Erythroblast (primary cell): Measurements from ENCODE around the gene NLRC5.
A peak's percentile ranks its signal among the peaks of the same experiment; 100 is the strongest.

Source experiments
- DNase-seq, 2 experiments: peaks; one replicate each; lab custom pipeline; 2025; lab: John Stamatoyannopoulos, UW
- GATA1 ChIP-seq: IDR thresholded peaks from 2 replicates; pipeline ENCODE4 v1.6.1; 2011; ENCODE audit warnings: low read depth, mild to moderate bottlenecking, control low read depth, low read length, moderate library complexity
- POLR2A ChIP-seq: IDR thresholded peaks from 2 replicates; pipeline ENCODE4 v1.6.1; 2011; ENCODE audit warnings: mild to moderate bottlenecking, low read length

NLRC5 gene

DNA sequence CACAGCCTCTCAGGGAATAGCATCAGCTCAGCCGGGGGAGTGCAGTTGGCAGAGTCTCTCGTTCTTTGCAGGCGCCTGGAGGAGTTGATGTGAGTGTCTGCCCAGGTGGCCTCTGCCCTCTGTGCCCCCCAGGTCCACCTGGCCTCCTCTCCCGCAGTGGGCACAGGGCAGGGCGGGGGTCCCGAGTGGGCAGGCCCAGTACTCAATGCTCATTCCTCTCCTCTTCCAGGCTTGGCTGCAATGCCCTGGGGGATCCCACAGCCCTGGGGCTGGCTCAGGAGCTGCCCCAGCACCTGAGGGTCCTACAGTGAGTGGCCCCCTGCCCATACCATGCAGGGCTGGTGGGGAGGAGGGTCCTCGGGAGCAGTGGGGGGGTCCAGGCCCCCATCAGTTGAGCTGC lies 88.4 kb downstream of the NLRC5 start:
- no peak for DNase-seq
- TF ChIP-seq GATA1 (no peak), POLR2A (no peak)

DNA sequence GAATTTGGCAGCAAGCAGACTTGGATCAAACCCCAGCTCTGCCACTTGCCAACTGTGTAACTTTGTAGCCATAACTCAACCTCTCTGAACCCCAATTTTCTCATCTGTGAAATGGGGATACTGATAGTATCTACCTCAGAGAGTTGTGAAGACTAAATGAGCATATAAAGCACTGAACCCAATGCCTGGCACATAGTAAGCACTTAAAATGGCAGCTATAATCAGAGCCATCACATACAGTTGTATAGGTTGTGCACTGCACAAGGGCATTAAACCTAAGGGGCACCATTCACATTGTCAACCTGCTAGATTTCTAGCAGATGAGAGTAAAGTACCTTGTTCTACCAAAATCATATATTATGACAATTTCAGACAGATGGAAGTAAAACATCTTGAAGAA lies 92.4 kb downstream of the NLRC5 start:
- TF ChIP-seq GATA1 (no peak), POLR2A (no peak)

DNA sequence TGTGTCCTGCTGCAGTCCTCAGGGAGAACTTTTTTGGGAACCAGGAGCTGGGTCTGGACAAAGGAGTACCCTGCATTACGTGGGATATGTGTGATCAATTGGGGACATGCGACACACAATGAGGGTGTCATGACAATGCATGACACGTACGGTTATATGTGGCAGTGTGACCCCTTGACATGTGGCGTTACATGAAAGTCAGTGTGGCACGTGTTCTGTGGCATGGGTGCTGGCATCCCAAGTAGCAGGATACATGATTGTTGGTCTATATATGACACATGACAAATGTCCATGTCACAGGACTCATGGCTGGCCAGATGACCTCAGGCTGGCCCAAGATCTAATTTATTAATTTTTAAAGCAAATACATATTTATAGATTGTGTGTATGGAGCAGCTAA lies 93.3 kb downstream of the NLRC5 start:
- TF ChIP-seq GATA1, result no peak
- TF ChIP-seq POLR2A, result no peak

More for the DNA sequence above, 92.4 kb downstream of the NLRC5 start:
- DNase-seq, result no peak

DNA sequence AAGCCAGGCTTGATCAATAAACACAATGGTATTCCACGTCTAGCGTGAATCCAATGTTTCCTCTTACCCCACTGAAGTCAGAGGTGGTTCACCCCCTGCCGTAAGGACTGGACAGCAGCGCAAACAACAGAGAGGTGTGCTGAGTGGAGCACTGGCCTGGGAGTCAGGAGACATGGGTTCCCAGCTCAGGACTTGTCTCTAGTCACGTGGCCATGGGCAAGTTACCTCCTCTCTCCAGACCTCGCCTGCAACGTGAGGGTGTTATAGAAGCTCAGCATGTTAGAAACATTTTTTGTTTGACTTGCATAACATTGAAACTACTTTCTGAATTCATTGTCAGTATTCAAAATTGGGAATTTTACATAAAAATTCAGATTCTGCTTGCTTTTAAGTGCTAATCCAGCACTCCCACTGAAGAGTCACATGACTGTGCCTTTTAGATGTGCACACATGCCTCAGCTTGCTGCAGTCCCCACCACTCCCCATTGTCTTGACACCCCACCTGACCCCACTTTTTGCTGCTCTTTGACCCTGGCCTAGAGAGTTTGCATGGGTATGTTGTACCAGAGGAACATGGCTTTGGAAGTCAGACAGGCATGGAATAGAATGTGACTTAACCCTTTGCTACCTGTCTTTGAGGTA lies 94.2 kb downstream of the NLRC5 start:
- no peak for DNase-seq
- TF ChIP-seq POLR2A (no peak), GATA1 (no peak)

More for the DNA sequence above, 93.3 kb downstream of the NLRC5 start:
- no peak for DNase-seq

DNA sequence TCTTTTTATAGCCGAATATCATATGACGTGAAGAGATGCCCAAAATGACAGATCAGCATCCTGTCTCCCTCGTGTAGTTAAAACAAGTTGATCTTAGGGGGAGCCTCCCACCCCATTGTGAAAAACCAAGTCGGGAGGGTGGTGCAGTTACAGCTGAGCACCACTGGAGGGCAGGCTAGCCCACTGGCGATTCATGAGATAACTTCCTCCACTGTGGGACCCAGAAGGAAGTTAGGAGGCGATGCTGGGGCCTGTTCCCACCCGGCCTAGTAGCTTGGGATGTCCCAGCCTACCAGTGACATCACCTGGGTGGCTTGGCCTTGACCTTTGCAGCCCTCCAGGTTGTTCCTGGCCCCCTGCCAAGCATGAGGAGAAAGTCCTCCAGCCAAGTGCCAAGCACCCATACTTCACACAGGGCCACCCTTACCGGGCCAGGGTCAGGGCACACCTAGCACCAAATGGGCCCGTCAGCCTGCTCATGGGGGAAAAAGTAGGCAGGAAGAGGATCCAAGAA lies 95.0 kb downstream of the NLRC5 start:
- DNase-seq, result peak; percentile 69 to 84
- no peak for TF ChIP-seq POLR2A
- TF ChIP-seq GATA1, result no peak

DNA sequence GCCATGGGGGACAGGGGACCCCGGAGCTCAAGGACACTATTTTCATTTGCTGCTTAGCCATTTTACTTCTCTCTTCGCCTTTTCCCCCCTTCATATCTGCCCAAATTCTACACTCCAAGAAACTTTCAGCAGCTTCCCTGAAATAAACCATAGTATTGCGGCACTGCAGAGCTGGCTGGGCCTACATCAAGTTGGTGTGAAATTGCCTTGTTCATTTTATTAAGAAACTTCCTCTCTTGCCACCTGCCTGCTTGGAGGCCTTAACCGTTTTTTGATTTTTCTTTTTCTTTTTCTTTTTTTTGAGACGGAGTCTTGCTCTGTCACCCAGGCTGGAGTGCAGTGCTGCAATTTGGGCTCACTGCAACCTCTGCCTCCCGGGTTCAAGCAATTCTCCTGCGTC lies 95.6 kb downstream of the NLRC5 start:
- TF ChIP-seq GATA1, result no peak
- no peak for TF ChIP-seq POLR2A

DNA sequence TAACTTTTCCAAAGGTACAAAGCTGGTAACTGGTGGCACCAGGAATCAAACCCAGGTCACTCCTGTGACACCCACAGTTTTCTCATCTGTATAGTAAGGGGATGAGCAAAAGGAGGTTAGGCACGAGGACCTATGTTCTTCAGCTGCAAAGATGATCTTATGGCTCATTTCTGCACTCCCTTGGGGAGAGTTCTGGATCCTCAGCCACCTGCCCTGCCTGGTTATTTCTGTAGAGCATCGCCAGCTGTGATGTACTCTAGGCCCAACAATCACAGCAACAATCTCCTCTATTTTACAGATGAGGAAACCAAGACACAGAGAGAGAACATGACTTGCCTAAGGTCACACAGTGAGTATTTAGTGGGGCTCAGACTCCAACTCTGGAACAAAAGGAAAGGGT lies 97.6 kb downstream of the NLRC5 start:
- no peak for DNase-seq
- no peak for TF ChIP-seq POLR2A
- TF ChIP-seq GATA1, result no peak

More for the DNA sequence above, 95.6 kb downstream of the NLRC5 start:
- no peak for DNase-seq

DNA sequence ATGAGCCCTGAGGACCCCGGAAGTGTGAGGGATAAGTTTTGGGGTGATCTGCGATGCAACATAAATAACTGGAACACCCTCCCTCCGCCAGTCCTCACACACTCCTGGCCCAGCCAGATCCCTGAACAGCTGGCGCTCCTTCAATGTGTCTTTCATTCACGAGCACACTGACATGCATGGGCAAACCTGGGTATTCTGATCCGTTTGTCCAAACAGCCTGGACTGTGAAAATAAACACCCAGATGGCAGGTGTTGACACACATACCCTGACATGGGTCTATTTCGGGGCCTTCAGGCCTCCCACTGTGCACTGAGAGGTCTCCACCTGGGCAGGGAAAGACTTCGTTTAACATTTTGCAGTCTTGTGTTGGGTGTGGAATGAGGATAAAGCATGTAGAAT lies 100.0 kb downstream of the NLRC5 start:
- TF ChIP-seq POLR2A, result no peak
- no peak for TF ChIP-seq GATA1
- no peak for DNase-seq

DNA sequence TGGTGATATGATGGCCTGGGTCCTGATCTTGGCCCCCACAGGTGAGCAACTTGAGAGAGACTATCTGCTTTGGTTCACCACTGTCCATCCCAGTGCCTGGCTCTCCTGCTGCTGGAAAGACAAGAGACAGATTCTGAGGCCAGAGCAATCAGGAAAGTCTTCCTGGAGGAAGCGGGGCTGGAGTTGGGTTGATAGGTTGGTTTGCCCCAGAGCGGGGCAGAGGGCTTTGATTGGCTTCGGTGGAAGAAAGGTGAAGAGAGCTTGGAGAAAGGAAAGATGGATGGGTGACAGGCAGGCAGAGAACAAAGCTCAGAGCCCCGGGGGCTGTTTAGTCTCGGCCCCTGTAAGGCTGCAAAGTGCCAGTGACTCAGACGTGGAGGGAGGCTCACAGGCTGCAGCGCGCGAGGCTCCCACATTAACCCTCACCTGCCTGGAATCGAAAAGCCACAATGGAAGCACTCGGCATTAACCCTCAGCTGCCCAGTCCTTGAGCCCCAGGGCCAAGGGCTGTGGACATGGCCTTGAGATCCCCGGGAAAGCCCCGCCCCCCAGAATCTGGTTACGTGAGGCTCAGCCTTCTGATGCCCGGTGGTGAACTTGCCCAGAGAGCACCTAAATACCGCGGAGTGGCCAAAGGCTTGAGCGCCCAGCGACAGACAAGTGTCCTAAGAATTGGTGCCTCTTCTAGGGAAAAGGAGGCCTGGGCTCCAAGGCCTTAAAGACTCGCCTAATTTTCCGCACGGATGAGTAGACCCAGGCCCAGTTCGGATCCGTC lies 102.0 kb downstream of the NLRC5 start:
- TF ChIP-seq POLR2A (no peak), GATA1 (no peak)
- no peak for DNase-seq

DNA sequence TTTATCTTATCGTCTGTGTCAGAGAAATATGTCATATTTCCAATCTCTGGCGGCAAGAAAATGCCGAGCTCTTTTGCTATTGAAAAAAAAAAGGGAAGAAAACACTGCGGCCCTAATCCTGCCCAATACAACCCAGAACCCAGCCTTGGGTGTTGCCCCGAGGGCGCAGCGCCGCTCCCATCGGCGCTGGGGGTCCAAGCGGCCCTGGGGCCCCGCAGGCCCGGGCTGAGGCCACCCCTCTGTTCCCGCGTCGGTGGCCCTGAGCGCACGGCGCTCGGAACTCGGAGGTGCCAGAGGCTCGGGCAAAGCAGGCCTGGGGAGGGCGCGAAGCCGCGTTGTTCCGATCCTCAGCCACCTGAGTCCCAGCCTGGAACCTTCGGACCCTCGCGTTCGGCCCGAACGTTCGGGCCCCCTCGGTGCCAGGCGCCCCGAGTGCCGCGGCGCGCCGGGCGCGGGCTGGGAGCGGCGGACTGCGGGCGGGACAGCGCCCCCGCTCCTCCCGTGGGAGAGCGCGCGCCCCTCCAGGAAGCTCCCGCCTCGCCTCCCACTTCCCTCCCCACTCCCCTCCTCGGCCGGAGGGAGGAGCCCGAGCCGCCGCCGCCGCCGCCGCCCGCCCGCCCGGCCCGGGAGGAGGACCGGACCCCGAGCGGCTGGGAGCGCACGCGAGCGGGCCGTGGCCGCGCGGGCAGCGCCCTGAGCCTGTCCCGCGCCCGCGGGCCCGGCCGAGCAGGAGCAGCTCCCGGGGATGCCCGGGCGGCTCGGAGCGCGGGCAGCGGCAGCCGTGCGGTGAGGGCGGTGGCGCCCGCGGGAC lies 102.8 kb downstream of the NLRC5 start, which contains the start of gene CPNE2:
Gene CPNE2 (plus strand): TSS at position 609 of the 811 bp plus-strand sequence. CDS start 18,160 bp downstream, outside the sequence.
- peak in 1 of 2 experiments; percentile 33 for DNase-seq

DNA sequence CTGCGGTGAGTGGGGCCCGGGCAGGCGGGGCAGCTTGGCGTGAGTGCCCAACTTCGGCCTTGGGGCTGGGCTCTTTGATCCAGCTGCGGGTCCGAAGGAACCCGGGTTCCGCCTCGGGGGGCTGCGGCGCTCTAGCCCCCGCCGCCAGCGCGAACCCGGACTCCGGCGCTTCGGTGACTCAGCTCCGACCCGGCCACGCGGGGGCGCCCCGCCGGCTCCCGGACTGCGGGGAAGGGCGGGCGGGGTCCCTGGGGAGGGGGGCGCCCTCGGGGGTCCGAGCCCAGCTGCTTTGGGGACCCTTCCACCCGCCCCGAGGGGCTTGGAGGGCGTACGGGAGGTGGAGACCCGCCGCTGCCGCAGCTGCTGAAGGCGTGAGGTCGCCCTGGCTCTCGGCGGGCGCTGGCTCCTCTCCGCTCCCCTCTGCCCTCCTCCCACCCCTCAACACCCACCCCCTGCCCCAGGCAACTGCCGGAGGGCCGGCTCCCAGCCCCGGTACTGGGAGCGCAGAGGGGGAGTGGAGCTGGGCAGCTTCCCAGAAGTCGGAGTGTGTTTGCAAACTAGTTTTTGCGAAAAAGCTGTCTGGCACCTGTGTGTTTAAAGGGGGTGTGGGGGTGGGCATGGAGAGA lies 103.5 kb downstream of the NLRC5 start:
- peak in 1 of 2 experiments; percentile 33 for DNase-seq
- TF ChIP-seq GATA1 (no peak), POLR2A (no peak)

More for the DNA sequence above, 102.8 kb downstream of the NLRC5 start, which contains the start of gene CPNE2:
- TF ChIP-seq POLR2A, result no peak
- TF ChIP-seq GATA1, result no peak

DNA sequence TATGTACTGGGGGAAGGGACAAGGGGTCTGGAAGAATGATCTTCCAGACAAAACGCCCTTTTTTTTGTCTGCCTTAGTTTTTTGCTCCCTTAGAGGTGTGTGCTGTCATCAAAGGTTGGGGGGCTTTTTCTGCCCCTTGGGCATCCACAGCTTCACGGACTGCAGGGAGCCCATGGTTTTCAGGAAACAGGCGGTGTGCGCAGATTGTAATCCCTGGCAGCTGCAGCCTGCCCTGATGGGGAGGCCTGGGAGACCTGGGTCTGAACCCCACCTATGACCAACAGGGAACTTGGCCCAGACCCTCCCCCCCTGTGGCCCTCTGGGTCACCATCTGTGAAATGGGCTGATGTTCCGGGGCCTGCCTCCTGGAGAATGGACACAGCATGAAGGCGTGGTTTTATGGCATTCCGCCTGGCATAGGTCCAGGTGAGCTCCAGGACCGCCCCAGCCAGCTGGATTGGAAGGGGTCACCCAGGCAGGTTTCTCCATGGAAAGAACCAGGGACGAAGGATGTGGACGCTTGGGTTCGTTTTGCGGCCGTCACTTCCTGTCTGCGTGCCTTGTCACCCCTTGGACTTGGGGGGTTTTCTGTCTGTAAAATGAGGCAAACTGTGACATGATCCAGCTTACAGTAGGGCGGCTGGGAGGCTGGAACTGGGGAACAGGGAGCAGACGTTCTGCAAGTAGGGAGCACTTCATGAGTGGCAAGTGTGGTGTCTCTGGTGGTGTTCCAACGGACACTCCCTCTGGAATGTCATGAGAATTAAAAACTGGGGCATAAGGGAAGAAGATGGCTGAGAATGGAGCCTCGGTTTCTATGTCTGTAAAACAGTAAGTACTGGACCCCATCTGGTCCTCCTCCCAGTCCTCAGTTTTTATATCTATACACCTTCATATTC lies 104.6 kb downstream of the NLRC5 start:
- TF ChIP-seq POLR2A, result no peak
- TF ChIP-seq GATA1, result no peak
- DNase-seq, result no peak
